Hematopoietic multipotent progenitor cell treated with erythropoietin and hydrocortisone succinate and interleukin-3 and kit ligand, for 4 days (in vitro differentiated cells): ENCODE results near the gene FAF1.
A peak's percentile ranks its signal among the peaks of the same experiment; 100 is the strongest.

Source experiments
- DNase-seq: peaks from one replicate; pipeline ENCODE4 v3.0.0-alpha.2; 2015

FAF1 gene

DNA sequence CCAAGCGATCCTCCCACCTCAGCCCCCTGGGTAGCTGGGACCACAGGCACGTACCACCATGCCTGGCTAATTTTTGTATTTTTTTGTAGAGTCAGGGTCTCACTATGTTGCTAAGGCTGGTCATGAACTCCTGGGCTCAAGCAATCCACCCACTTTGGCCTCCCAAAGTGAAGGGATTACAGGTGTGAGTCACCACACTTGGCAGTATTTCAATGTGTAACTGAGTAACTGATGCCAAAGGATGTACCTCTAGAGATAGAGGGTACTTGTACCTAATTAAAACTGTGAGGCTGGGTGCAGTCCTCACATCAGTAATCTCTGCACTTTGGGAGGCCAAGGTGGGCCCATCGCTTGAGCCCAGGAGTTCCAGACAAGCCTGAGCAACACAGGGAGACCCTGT lies 278.1 kb downstream of the FAF1 start:
- no peak for DNase-seq

DNA sequence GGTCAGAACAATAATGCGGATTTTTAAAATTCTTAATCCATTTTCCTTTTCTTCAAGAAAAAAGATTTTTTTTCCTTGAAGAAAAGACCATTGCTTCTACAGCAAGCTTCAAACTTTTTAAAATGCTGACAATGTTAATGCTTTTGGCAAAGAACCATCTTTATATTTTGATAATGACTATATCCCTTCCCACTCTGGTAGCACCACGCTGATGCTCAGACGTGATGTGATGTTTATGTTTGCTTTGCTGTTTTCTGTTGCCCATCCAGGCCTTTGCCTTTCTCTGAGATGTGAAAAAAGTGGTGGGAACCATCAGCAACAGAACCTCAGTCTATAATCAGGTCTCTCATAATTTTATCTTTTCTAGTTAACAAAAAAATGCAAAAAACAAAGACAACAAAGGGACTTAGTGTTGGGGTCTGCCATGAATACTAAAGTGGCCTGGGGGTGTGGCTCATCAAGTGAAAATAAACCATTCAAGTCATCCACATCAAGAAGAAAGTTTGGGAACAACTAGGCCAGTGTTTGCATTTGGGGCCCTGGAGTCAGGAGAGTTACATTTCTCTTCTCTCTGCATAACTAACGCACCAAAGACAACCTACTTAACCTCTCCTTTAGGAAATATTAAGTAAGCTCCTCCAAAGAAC lies 292.2 kb downstream of the FAF1 start:
- no peak for DNase-seq

DNA sequence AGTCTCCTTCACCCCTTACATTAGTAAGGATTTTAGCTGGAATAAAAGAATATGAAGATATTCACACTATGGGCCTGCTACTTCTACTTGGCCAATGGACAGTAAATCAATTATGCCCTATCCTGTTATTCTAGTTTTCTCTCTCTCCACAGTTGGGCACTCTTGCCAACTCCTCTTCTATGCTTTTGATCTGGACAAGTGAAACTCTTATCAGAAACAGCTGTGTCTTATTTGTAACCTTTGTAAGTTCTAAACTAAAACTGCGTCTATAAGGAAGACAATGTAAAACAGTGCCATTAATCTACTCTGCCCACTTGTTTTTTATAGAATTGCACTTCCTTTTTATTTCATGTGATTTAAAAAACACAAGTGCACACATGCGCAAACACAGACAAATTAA lies 292.8 kb downstream of the FAF1 start:
- peak; percentile 48 for DNase-seq

- no peak for DNase-seq
Observed at GRCh38 chr1:50666849-50667248, 293.2 kb downstream of the FAF1 start.

DNA sequence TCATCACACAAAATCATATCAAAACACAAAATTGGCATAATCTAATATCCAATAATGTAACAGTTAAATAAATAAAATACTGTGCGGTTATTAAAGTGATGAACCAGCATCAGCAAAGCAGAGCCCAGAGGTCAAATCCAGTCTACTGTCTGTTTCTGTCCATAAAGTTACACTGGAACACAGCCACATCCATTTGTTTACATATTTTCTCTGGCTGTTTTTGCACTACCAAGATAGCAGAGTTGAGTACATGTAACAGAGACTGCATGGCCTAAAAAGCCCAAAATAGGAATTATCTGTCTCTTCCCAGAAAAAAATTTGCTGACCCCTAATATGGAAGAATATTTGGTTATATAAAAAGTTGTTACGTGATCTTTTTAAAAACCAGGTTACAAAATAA lies 294.7 kb downstream of the FAF1 start:
- no peak for DNase-seq

GRCh38 chr1:50661626-50662025 lies 298.4 kb downstream of the FAF1 start:
- no peak for DNase-seq

DNA sequence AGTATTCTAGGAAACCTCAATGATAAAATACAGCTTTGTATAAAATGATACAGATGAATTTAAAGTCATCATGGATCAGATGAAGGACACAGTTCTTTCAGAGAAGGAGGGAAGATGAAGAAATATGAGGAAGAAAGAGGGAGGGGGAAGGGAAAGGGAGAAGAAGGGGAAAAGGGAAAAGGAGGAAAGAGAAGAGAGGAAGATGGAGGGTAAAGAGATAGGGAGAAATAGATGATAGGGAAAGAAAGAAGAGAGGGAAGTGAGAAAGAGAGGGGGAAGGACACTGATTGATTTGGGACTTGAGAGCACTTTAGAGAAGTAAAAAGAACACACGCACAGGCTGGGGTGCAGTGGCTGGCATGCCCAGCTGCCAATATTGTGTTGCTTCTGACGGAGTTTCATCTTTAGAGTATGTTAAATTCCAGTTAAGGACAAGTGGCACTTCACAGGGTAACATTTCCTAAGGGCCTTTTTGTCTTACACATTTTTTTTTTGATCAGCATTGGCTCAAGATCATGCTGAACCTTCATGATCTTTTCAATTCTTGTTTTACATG lies 300.9 kb downstream of the FAF1 start:
- no peak for DNase-seq

DNA sequence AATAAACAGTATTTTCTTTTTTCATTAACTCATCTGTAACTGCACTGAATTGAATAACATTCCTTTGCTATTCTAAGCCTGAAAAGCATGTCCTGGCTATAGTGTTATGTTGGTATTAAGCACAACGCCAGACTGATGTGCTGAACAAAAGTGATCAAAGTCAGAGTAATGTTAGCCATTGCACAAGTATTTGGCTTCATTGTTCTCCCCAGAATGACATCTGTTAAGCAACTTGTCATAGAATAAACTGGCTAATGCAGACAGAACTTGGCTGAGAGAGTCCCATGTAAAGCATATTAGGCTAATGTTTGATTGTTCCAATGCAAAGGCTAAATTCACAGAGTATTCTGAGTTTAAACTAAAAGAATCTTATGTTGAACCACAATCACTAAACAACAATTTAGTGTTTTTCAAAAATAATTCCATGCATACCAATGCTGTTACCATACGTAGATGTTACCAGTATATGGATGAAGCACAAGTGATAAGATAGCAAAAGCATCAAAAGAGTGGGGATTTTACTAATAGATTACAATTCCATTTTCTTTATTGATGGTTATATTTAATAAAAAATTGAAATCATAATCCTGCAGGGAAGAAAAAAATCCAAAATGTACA lies 301.5 kb downstream of the FAF1 start:
- DNase-seq: no peak

GRCh38 chr1:50656931-50657330 lies 303.1 kb downstream of the FAF1 start:
- DNase-seq: no peak

DNA sequence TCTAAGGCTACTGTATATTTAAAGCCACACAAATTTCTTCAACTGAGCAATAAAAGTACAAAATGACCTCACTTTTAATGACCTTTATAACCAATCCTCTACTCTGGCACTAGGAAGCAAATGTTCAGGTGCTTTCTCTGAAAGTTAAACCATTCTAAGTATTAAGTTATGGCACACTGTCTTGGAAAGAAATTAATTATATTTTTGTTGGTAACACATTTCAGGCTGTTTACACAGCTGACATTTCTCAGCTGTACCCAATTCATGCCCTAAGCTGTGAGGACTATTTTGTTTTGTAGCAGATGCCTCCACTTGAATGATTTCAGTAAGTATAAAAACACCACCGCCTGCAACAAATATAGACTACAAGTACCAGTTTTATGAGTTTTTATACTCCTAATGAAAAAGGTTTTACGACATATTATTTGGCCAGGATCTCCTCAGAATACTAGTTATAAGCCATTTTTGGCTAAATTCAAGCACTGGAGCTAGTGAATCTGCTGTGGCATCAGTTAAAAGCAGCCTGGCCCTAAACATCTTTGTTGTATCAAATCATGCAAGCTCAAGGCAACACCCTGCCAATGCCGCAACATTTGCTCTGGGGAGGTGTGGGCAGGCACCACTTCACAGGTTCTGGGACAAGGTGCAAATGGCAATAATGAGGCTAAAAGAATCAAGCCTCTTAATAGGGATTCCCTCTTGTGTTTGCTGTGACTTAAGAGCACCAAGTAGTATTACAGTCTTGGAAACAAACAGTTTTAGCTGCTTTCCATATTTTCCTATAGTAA lies 308.4 kb downstream of the FAF1 start:
- DNase-seq: no peak

DNA sequence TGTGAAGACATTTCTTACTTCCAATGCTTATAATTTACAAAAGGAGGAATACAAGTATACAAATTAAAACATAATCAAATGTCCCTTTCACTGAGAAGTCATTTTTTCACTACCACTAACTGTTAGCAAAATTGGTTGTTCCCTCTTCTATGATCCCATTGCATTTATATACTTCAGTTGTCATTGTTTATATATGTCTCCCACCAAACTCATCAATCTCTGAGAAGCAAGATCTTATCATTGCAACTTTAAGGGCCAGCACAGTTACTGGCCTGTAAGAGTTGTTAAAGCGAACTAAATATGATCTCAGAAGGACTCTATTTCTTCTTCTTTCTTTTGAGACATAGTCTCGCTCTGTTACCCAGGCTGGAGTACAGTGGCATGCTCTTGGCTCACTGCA lies 313.5 kb downstream of the FAF1 start:
- DNase-seq: no peak

DNA sequence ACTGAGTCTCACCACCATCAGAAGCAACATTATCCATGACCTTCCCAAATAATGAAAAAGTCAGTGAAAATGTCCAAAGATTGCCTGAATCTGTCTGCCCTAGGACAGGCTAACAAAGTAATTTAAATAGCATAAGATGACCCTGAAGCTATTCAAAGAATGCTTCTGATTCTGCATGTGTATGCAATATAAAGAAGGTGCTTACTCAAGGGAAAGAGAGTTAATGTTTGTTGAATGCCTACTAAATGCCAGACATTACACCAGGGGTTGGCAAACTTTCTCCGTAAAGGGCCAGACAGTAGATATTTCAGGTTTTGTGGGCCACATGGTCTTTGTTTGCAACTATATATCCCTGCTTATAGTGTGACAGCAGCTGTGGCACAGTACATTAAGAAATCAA lies 314.9 kb downstream of the FAF1 start:
- DNase-seq: no peak

DNA sequence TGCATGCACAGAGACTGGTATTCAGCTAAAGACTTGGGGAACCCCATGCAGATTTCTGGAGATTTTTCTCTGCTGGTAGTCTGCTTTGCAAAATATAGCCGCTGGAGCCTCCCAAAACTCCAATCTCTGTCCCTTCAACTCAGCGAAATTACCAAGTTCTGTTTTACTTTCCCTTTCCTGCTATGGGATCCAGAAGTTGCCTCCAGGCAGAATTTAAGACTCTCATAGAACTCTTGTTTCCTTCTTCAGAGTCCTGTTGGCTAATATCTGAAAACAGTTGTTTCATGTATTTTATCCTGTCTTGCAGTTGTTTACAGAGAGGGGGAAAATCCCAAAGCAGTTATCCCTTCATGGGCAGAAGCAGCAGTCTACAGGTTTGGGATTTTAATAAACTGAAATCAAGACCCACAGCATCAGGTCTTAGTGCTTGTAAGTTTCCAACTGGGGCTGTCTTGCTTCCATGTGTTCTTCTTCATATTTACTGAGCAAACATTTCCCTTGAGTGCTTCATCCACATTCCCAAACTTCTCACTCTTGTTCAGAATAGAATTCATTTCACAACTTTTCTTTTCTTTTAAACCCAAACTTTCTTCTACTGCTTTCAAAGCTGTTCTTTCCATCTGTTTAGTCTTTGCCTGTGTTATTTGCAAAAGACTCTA lies 315.5 kb downstream of the FAF1 start:
- DNase-seq: no peak

DNA sequence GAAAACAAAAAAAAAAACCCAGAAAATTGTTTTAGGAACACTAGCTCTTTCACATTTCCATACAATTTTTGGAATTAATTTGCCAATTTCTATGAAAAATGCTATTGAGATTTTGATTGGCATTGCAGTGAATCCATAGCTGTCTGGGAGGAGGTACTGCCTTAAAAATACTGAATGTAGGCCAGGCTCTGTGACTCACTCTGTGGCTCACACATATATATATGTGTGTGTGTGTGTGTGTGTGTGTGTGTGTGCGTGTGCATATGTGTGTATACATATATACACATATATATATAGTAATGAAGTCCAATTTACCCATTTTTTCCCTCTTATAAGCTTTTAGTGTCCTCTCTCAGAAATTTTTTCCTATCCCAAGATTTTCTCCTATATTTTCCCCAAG lies 322.6 kb downstream of the FAF1 start:
- DNase-seq: peak; percentile 7

DNA sequence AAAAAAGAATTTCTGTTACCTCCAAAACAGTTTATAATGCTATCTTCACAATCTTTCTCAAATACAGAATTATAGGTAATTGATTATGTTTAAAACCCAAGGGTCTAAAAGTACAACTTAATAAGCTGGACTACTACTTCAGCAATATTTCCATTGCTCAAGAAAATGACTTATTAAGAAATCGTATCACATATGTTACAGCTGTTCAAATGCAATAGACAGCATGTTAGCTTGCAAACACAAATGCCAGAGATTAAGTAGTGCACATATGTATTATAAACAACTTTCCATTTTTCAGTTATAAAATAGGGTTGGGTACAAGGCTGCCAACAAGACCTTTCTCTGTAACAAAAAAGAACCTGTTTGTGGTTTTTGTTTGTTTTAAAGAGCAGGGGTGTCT lies 325.8 kb downstream of the FAF1 start:
- DNase-seq: no peak

DNA sequence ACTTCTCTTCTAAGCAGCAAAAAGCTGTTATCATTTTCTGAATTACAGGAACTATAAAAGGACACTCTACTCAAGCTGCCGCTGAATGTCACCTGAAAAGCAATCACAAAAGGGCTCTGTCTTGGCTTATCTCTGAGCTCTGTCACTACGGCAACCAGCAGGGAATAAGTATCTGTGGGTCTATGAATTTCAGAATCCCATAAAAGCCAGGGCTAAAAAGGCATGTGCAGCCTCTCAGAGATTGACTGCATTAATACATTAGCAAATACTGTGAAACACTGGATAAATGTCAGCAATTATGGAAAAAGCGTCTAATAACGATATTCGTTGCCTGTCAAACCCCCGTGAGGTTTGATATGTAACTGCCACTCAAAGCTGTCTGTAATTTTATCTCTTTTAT lies 326.6 kb downstream of the FAF1 start:
- DNase-seq: no peak

DNA sequence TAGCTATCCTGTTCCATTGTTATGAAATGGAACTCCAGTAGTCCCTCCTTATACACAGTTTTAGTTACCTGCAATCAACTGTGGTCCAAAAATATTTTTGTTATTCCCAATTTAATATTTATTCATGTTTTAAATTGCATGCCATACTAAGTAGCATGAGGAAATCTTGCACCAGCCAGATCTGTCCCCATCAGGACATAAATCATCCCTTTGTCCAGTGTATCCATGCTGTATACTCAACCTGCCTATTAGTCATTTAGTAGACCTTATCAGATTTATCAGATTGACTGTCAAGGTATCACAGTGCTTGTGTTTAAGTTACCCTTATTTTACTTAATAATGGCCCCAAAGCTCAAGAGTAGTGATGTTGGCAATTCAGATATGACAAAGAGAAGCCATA lies 328.9 kb downstream of the FAF1 start:
- DNase-seq: no peak

GRCh38 chr1:50622259-50622658 lies 337.8 kb downstream of the FAF1 start:
- no peak for DNase-seq

DNA sequence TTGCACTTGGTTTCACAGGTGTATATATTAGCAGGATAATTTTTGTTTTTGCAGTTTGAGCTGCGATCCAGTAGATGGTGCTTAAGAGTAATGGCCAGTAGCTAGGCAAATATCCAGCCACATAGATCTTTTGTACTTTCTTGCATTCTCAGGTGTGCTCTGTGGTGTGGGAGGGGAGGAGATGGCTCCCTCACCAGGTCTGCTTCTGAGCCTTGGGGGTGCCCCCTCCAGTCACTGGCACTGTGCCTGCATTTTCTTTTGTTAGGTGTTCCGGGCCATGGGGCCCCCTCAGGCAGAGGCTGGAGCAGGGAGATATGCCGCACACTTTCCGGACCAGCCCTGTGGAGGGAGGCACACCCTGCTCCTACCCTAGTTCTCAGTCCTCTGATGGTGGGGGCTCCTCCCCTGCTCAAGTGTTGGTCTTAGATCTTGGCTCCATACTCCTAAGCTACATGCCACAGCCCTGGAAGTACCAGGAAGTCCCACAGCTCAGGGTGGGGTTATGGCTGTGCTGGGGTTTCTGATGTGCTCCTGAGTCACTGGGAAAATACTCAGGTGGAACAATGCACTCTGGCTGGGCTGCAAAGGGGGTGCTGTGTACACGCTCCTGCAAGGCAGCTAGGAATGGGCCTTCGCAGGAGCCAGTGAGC lies 339.3 kb downstream of the FAF1 start:
- DNase-seq: peak; percentile 65

DNA sequence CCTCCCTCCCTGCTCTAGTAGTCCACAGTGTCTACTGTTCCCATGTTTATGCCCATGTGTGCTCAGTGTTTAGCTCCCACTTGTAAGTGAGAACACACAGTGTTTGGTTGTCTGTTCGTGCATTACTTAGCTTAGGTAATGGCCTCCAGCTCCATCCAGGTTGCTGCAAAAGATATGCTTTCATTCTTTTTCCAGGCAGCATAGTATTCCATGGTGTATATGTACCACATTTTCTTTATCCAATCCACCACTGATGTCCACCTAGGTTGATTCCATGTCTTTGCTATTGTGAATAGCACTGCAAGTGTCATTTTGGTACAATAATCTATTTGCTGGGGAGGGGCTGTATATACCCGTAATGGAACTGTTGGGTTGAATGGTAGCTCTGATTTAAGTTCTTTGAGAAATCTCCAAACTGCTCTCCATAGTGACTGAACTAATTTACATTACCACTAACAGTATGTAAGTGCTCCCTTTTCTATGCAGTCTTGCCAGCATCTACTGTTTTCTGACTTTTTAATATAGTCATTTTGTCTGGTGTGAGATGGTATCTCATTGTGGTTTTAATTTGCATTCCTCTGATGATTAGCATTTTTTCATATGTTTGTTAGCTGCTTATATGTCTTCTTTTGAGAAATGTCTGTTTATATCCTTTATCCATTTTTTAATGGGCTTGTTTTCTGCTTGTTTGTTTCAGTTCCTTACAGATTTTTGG lies 344.9 kb downstream of the FAF1 start:
- DNase-seq: peak; percentile 6

DNA sequence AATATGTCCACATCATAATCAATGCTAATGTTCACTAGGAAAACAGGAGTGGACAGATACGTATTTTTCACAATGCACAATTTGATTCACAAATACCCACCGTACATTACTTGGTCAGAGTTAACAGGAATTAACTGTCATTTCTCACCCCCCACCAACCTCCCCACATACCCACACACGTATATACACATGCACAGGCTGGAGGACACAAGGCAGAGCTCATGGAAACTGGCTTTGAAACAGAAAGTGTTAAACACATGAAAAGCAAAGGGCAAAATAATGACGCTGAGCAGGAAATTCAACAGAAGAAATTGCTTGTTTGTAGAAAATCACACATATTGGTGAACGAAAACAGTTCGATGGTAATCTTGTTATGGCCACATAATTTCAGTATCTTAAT lies 348.4 kb downstream of the FAF1 start:
- DNase-seq: no peak

DNA sequence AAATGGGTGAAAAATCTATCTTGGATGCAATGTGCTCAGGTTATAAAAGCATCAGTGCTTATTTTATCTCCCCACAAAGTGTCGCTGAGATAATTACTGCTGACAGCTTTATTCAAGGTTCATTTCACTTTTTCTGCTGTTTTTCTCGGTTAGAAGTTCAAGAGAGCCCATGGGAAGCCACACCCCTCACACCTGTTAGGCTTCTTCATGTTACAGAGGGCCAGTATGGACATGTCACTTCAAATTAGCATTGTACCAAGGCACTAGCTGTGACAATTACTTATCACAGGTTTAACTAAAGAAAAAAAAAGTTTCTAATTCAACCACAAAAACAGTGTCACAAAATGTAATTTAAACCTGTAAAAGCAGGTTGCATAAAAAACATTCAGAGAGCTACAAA lies 349.5 kb downstream of the FAF1 start:
- DNase-seq: no peak
